Choroid plexus epithelial cell (primary cell): ENCODE data around the gene IL36RN.

Source experiments
- DNase-seq: peaks from one replicate; pipeline ENCODE4 v3.0.0-alpha.2; 2010; ENCODE audit warnings: low read depth
- H3K4me3 ChIP-seq: 2 replicates; pipeline ENCODE4 v1.5.1; 2011; ENCODE audit warnings: low read depth, mild to moderate bottlenecking, control low read depth, low read length, moderate library complexity
- TF ChIP-seq, protein P1 (sequence below): conservative IDR thresholded peaks from 2 replicates; pipeline ENCODE4 v1.5.1; 2011; ENCODE audit warnings: low read depth, mild to moderate bottlenecking, control low read depth, inconsistent platforms, low read length, moderate library complexity

Gene IL36RN

DNA sequence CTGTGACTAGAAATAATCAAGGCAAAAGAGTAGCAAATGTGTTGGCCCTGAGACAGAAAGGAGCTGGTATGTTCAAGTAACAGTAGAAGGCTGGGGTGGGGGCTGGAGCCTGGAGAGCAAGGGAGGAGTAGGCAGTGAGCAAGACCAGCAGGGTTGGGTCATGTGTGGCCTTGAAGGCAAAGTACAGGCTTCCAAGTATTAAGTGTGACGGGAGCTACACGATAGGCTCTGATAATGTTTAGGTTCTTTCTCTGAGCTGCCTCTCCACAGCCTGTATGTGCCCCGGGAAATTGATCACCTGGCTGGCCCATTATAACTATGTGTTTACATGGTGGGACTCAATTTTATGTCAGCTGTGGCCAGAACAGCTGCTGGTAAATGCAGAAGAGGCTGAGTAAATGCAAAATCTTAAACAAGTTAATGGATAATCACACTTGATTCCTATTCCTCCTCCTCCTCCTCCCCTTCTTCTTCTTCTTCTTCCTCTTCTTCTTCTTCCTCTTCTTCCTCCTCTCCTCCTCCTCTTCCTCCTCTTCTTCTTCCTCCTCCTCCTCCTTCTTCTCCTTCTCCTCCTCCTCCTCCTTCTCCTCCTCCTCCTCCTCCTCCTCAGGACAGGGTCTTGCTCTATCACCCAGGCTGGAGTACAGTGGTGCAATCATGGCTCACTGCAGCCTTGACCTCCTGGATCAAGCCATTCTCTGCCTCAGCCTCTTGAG is 18.1 kb downstream of the IL36RN start:
- no peak overlapping the region for H3K4me3 ChIP-seq
- TF ChIP-seq, protein P1, sequence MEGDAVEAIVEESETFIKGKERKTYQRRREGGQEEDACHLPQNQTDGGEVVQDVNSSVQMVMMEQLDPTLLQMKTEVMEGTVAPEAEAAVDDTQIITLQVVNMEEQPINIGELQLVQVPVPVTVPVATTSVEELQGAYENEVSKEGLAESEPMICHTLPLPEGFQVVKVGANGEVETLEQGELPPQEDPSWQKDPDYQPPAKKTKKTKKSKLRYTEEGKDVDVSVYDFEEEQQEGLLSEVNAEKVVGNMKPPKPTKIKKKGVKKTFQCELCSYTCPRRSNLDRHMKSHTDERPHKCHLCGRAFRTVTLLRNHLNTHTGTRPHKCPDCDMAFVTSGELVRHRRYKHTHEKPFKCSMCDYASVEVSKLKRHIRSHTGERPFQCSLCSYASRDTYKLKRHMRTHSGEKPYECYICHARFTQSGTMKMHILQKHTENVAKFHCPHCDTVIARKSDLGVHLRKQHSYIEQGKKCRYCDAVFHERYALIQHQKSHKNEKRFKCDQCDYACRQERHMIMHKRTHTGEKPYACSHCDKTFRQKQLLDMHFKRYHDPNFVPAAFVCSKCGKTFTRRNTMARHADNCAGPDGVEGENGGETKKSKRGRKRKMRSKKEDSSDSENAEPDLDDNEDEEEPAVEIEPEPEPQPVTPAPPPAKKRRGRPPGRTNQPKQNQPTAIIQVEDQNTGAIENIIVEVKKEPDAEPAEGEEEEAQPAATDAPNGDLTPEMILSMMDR, result no peak
- DNase-seq, result no peak

- H3K4me3 ChIP-seq, result no peak overlapping the region
- TF ChIP-seq, protein P1, result no peak
- DNase-seq, result no peak
Observed at GRCh38 chr2:113077921-113078320, 18.9 kb downstream of the IL36RN start.

DNA sequence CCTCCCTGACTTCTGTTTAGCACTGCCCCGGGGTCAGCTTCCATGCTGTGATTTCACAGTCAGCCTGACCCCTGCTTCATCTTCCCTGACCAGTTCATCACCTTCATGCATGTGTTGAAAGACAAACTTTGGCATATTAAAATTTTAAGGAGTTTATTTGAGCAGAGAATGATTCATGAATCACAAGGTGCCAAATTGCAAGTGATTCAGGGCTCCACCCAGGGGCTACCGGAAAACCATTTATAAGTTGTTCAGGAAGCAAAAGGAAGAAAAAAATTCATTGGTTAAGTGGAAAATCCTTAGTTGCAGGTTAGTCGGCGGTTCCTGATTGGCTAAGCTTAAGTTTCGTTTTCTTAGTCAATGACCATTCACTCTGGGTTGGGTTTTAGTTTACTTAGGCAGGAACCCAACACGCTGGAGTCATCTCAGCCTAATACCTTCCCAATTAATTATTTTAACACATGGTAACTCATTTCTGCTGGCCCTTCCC is 19.4 kb downstream of the IL36RN start:
- TF ChIP-seq, protein P1, result no peak
- DNase-seq, result no peak
- H3K4me3 ChIP-seq, result no peak overlapping the region

- H3K4me3 ChIP-seq, result no peak overlapping the region
- TF ChIP-seq, protein P1, result no peak
- no peak for DNase-seq
Observed at GRCh38 chr2:113079131-113079530, 20.1 kb downstream of the IL36RN start.

DNA sequence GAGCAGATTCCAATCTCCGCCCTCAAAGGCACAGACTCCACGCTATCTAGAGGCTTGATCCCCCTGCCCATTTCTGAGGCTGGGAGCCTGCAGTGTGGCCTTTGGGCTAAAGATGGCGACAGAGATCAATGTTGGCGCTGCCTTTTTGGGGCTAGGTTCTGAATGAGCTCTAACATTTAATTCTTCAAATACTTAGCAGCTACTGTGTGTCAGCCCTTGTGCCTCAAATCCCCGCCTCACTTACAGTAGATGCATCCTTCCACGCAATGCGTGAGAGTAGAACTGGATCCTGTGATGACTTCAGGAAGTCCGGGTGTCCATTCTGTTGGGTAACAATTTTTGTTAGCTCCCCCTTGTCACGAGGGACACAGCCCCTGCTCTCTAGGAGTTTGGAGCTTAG is 21.1 kb downstream of the IL36RN start:
- TF ChIP-seq, protein P1, result peak; percentile 84
- H3K4me3 ChIP-seq, result no peak overlapping the region
- peak; percentile 39 for DNase-seq

GRCh38 chr2:113081488-113082210 is 22.7 kb downstream of the IL36RN start:
- DNase-seq, result no peak
- no peak overlapping the region for H3K4me3 ChIP-seq
- TF ChIP-seq, protein P1, result no peak

GRCh38 chr2:113083296-113083695 is 24.3 kb downstream of the IL36RN start:
- no peak overlapping the region for H3K4me3 ChIP-seq
- TF ChIP-seq, protein P1, result no peak
- DNase-seq, result no peak
